Measurements from ENCODE around the gene KIAA0825. TPM values are rescaled to one million over a fixed set of nuclear protein-coding genes. Genes with fewer than 3 reads are reported as not detected.

Gene KIAA0825
- total and polyA plus RNA-seq, 2 of the 8 experiments (the other 6 are each of a cell fraction or from before 2014, with no cell fraction given) = 0.60 to 1.0 TPM

- TF ChIP-seq KDM1A (IDR thresholded peaks at IDR 0.05; ENCODE audit: borderline replicate concordance, low read length) (no peak), BCL11A (IDR thresholded peaks at IDR 0.05; ENCODE audit: low read depth in 2 of 2, low read length in 2 of 2) (no peak), SP1 (IDR thresholded peaks at IDR 0.05; ENCODE audit: low read depth, low read length) (no peak)
Observed at GRCh38 chr5:94245608-94246007, 372.8 kb downstream of the KIAA0825 start (continued).
